ENCODE data around the gene PKP4.

DNA sequence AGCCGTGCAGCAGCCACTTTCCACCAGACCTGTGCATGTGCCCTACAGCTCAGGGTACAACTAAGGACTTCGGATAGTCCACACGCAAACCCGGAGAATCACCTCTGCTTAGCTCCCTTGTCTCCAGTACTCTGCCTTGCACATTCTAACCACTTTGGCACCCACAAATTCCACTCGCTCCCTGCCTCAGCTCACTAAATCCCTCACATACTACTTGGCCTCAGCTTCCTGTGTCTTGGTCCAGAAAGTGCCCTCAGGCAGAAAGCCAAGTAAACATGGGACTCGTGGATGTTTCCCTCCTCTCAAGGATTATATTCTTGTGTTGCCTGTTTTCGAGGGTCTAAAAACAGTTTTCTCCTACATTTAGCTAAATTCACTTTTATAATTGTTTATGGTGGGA is 180.6 kb downstream of the PKP4 start:
- TF ChIP-seq POLR2AphosphoS5 (IDR thresholded peaks at IDR 0.05; ENCODE audit: low read depth, low read length) (no peak), POLR2A (IDR thresholded peaks at IDR 0.05; ENCODE audit: low read depth, low read length) (no peak)

All from GM12891 (cell line).